SK-N-SH (cell line): ENCODE measurements around the gene ZNF71.

Experiments
- FOXM1 ChIP-seq: IDR thresholded peaks from 2 replicates; pipeline ENCODE4 v1.4.0; 2012; ENCODE audit warnings: low read depth, mild to moderate bottlenecking
- GABPA ChIP-seq: IDR thresholded peaks from 2 replicates; pipeline ENCODE4 v1.4.0; 2012; ENCODE audit warnings: low read depth, mild to moderate bottlenecking
- RCOR1 ChIP-seq: fragments of 150-350 bp; IDR thresholded peaks from 2 replicates; pipeline ENCODE4 v1.6.1; 2017; ENCODE audit warnings: antibody characterized with exemption, low read length
- TAF1 ChIP-seq: IDR thresholded peaks from 2 replicates; pipeline ENCODE4 v1.6.1; 2012; ENCODE audit warnings: low read depth, mild to moderate bottlenecking, low read length, moderate library complexity, borderline replicate concordance
- YY1 ChIP-seq: IDR thresholded peaks from 2 replicates; pipeline ENCODE4 v1.4.0; 2012; ENCODE audit warnings: low read depth, mild to moderate bottlenecking
- TF ChIP-seq, protein P1 (sequence below): fragments of 200-600 bp; sonication (generic); IDR thresholded peaks from 2 replicates; pipeline ENCODE4 v1.6.1; 2017; ENCODE audit warnings: antibody characterized with exemption, mild to moderate bottlenecking, moderate library complexity
- TF ChIP-seq, protein P2 (sequence below): IDR thresholded peaks from 2 replicates; pipeline ENCODE4 v1.4.0; 2012; ENCODE audit warnings: low read depth

DNA sequence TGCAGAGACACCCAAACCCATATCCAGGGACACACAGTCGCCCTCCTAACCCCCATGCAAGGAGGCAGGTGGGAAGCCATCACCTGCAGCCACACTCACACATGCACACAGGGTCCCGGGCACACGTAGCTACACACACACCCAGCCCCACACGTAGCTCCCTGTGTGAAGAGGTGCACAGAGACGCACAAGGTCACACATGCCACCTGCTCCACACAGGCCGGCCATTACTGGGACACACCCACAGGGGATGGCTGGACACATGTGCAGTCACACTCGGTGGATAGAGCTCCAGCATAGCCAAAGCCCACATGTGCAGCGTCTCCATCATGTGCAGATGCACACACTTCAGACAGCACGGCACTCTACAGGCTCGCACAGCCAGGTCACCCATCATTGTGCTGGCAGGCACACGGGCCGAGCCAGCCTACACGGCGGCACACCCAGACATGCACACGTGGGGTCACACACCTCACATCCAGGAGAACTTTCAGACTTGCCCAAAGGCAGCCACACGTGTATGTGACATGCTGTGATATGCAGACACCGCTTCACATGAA, 75.4 kb downstream of the ZNF71 start:
- TF ChIP-seq, protein P1, sequence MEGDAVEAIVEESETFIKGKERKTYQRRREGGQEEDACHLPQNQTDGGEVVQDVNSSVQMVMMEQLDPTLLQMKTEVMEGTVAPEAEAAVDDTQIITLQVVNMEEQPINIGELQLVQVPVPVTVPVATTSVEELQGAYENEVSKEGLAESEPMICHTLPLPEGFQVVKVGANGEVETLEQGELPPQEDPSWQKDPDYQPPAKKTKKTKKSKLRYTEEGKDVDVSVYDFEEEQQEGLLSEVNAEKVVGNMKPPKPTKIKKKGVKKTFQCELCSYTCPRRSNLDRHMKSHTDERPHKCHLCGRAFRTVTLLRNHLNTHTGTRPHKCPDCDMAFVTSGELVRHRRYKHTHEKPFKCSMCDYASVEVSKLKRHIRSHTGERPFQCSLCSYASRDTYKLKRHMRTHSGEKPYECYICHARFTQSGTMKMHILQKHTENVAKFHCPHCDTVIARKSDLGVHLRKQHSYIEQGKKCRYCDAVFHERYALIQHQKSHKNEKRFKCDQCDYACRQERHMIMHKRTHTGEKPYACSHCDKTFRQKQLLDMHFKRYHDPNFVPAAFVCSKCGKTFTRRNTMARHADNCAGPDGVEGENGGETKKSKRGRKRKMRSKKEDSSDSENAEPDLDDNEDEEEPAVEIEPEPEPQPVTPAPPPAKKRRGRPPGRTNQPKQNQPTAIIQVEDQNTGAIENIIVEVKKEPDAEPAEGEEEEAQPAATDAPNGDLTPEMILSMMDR, result no peak
- TF ChIP-seq GABPA (no peak), YY1 (no peak), RCOR1 (no peak), TAF1 (no peak), FOXM1 (no peak)
- TF ChIP-seq, protein P2, sequence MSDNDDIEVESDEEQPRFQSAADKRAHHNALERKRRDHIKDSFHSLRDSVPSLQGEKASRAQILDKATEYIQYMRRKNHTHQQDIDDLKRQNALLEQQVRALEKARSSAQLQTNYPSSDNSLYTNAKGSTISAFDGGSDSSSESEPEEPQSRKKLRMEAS, result no peak
